HG03025 (cell line): ENCODE measurements around the gene KIN.
"Not testable (repeated sequence)": the region's sequence is repeated elsewhere in the genome, so short reads cannot be mapped to it uniquely, and the experiment has no call there.

ENCODE experiments used
- ATAC-seq: cut with Tn5 transposase; IDR thresholded peaks from one replicate; pipeline ENCODE4 v1.9.1; 2021; ENCODE audit warnings: mild to moderate bottlenecking, moderate library complexity; ENCODE audit not compliant: unreplicated experiment, low FRiP score

KIN gene

DNA sequence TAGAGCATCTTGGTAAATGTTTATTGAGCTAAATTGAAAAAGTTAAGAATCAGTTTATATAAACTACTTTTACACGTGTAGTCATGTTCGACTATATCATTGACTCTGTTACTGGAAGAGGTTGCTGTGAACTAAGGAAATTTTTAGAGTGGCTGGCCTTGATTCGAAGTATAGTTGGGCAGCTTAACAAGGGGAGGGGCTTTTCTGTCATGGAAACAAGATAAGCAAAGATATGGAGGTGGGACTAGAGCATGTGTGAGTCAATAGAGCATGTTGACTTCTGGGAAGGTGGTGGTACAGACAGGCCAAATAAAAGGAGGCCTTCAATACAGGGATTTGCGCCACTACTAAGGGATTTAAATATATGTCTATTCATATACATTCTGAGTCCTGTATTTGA lies 7.8 kb upstream of the KIN start:
- ATAC-seq: no peak

DNA sequence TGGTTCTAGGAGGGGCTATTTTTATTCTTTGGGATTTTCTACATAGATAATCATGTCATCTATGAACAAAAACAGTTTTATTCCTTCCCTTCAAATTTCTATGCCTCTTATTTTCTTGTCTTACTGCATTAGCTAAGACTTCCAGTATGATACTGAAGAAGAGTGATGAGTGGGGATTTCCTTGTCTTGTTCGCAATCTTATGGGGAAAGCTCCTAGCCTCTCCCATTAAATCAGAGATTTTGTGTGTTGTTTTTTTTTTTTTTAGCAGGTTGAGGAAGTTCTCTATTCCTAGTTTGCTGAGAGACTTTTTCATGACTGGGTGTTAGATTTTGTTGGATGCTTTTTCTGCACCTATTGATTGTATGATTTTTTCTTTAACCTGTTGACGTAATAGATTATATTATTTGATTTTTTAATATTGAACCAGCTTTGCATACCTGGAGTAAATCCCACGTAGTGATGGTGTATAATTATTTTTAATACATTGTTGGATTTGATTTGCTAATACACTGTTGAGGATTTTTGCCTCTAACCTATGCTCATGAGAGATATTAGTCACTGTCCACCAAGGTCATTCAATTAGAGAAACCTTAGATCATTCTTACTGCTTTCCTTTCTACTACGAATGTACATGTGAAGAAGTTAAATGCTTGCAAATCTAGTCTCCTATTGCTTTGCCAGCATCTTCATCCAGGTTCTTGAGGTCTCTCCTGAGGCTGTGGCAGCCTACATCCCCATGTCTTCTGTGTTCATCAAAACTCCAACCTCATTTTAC lies 6.6 kb upstream of the KIN start:
- no peak for ATAC-seq

DNA sequence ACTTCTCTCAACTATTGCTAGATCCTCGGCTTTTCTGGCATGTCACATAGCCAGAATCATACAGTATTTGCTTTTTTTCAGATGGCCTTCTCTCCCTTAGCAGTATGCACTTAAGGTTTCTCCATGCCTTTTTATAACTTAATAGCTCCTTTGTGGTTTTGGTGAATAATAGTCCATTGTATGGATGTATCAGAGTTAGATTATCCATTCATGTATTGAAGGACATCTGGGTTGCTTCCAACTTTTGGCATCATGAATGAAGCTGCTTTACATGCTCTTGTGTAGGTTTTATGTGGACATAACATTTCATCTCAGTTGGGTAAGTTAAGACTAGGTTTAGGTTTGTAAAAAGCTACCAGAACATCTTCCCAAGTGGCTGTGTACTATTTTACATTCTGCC lies 4.7 kb upstream of the KIN start:
- no peak for ATAC-seq

DNA sequence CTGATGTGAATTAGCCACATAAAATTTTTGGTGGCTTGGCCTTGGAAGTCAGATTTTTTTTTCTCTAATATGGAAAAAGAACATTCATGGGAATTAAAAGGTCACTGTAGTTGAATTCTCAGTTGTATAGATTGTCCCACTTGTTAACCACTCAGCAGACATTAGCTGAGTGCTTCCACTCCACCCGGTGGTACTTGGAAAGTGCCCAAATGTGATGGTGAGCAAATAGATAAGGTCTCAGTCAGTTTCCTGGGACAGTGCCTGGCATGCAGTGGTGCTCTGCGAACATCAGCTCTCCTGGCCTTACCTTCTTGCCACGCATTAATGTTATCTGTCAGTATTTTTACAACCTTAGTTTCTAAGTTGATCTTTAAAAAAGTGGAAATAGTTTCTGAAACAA lies 1.6 kb upstream of the KIN start:
- no peak for ATAC-seq

DNA sequence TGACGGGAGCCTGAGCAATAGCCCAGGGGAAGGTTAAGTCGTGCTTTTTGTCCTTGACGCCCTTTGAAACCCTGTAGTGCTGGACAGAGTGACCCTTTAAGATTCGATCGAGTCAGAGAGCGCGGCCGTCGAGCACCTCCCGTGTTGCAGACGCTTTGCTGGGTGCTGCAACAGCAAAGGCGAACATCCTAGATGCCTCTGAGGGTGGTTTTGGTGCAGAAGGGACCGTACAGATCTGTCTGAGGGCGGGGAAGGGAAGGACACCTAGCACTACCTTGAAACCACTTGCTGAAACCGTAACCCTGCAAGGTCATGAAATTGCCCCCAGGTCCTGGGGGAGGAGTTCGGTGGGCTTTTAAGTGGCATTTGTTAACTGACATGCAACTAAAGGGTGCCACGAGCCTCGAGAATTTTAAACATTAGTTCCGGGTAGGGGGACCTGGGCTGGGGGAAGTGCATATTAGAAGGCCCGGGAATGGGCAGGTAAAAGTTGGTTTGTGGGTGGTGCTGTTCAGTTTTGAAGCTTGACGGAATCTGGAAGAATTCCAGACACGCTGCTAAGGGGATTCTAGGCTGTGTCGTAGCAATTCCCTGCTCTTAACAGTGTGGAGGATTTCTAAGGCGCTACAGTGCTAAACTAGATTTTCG lies 970 bp upstream of the KIN start:
- peak; percentile 17 for ATAC-seq

DNA sequence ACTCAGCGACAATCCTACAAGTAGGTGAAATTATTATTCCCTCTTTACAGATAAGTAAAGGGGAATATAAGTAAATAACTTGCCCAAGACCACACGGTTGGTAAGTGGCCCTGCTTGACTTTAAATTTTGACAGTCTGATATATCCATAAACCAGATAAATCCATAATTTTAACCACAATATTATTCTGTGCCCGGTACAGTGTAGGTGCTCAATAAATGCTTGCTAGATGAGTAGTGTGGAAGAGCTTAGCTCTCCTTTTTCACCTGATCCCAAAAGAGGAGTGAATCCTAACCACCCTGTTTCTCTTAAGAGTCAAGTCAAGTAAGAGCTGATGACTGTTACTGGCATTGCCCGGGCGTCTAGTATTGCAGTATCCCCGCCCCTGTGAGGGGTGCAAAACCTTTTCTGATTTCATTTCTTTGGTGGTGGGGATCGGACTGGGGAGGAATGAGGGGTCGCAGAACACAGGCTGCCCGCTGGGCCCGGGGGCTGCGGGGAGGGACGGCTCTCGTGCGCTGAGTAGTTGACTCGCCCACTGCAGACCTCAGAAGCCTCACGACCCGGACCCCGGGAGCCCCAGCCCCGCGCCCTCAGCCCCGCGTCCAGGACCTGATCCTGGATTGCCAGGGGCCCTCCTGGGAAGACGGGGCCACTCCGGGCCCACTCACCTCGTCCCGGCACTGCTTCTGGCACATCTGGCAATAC lies 490 bp downstream of the KIN start:
- ATAC-seq: peak; percentile 17

DNA sequence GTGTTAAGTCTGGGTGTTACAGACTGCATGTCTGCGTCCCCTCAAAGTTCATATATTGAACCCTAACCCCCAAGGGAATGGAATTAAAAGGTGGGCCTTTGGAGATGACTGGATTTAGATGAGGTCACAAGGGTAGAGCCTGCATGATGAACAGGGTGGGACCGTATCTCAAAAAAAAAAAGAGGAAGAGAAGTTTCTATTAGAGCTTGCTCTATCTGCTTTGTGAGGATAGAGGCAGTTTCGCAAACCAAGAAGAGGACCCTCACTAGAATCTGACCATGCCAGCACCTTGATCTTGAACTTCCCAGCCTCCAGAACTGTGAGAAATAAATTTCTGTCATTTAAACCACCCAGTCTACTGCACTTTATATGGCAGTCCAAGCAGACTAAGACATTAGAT lies 1.4 kb downstream of the KIN start:
- ATAC-seq: no peak

DNA sequence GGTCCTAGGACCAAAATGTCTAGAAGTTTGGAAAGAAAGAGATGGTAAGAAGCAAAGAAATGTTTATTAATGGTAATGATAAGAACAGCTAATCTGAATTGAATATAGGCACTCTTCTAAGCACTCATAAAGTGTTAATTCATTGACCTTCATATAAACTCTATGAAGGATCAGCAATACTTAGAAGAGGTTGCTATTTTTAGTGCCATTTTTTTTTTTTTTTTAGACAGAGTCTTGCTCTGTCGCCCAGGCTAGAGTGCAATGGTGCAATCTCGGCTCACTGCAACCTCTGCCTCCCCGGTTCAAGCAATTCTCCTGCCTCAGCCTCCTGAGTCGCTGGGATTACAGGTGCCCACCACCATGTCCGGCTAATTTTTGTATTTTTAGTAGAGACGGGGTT lies 5.6 kb downstream of the KIN start:
- ATAC-seq: not testable (repeated sequence)

DNA sequence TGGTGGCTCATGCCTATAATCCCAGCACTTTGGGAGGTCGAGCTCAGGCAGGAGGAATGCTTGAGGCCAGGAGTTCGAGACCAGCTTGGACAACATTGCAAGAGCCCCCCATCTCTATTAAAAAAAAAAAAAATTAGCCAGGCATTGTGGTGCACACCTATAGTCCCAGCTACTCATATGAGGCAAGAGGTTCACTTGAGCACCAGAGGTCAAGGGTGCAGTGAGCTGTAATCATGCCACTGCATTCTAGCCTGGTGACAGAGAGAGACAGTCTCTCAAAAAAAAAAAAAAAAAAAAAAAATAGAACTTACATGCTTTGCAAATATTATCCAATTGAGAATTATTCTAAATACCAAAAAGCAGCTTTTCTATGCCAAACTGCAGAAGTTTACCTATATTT lies 11.0 kb downstream of the KIN start:
- no peak for ATAC-seq

DNA sequence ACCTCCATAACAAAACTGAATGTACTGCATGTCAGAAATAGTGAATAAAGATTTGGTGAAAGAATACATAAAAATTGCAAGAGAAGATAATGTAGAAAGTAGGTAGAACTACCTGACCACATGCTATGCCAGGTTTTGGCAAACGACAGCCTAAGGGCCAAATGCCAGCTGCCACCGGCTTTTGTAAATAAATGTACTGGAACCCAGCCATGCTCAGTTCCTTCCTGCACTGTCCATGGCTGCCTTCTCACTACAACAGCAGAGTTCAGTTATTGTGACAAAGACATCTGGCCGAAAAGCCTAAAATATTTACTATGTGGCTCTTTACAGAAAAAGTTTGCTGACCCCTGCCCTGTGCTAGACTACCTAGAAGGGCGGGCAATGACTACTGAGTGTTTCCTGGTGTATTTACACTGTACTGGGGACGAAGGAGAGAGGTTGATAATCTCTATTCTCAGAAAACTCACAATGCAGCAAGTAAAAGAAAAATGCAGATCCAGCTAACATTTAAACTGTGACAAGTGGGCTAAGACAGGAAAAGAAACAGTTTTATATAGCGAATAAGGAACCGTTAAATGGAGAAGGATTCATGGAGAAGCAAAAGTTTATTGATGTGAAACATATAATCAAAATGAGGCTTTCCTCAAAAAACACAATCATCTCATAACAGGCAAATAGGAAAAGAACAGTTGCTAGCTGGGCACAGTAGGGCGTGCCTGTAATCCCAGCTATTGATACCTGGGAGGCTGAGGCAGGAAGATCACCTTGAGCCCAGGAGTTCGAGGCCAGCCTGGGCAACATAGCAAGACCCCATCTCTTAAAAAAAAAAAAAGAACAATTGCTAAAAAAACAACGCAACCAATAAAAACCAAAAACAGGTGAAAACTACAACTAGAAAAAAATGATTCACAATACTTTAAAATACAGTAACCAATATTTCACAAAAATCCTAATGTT lies 13.7 kb downstream of the KIN start:
- ATAC-seq: no peak

DNA sequence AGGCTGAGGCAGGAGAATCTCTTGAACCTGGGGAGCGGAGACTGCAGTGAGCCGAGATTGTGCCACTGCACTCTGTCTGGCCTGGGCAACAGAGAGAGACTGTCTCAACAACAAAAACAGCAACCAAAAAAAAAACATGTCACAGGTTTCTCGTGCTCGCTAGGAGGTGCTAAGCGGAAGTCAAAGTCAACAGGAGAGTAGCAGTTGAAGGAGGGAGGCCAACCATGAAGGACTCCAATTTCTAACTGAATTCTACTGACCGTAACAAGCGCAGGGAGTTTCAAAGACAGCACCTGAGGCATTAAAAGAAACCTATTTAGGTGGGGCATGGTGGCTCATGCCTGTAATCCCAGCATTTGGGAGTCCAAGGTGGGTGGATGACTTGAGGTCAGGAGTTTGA lies 19.4 kb downstream of the KIN start:
- ATAC-seq: no peak

DNA sequence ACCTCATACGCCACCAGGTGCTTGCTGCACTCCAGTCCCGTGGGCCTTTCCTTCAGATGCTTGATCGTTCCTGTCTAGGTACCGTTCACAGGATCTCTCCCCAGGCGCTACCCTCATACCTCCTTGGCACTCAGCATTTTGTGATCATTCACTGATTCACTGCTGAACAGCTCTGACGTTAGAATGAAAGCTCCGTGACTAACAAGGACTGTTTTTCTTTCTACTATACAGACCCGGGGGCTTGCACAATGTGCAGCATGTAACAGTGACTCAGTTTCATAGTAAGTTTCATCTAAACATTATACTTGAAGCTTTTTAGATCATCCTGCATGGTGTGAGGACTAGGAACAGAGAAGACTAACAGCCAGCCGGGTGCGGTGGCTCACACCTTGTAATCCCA lies 20.6 kb downstream of the KIN start:
- ATAC-seq: no peak

DNA sequence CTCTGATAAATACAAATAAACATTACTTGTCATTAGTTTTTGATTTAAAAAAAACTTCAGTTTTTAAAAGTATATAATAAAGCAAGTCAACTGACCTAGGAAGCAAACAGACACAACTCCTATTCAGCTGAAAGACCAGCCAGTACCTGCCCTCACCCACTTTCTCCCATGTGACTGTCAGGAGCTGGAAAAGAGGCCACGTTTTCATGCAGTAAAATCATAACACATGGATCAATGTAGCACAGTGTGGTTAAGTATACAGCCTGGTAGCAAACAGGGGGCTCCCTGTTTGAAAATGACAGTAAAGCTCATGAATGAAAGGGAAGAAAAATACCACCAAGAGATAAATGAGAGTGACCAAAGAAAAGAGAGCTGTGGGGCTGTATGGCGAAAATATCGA lies 21.6 kb downstream of the KIN start:
- ATAC-seq: no peak

DNA sequence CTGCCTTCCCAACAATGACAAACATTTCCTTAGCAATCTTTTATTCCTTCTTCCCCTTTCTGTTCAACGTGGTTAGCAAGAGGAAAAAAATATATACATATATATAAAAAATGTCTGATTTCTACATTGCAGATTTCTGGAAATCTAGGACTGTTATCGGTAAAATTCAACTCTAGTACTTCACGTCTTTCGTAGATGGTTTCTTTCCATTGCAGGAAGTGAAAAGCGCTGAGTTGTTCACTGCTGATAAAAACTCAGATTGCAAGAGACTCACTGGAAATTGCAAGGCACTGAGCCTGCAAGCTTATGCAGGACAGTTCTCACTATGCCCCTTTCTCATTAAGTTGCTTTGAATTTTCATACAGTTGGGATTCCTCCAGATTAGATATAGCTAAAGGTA lies 23.9 kb downstream of the KIN start:
- ATAC-seq: no peak

DNA sequence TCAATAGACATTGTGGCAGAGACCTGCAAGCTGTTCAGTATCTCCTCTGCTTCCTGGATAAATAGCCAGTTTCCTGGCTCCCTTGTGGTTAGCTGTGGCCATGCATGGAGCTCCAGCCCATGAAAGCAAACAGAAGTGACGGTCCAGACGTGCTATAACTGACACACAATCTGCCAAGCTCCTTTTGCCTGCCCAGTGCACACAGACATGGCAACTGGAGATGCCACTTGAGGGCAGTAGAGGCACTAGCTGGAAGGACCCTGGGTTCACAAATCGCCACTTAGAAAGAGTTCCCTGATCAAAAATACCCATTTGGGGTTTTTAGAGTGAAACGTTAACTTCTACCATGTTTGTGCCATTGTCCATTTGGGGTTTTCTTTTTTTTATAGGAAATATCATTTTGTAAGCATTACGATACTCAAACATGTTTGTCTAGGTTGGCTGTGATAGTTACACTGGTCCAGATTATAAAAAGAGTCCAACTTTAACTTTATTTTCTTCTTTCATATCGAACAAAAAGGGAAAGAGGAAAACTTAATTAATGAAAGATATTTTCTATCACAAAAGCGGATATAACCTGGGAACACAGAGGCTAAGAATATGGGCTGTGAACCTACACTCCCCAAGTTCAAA lies 31.3 kb downstream of the KIN start:
- no peak for ATAC-seq

DNA sequence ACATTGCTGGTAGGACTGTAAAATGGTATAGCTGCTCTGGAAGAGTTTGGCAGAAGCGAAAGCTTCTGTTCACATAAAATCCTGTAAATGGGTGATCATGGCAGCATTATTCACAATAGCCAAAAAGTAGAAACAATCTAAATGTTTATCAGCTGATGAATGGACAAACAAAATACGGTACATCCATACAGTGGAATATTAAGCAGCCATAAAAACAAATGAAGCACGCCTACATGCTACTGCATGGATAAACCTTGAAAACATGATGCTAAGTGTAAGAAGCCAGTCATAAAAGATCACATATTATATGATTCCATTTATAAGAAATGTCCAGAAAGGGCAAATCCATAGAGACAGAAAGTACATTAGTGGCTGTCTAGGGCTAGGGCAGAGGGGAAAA lies 32.7 kb downstream of the KIN start:
- no peak for ATAC-seq

DNA sequence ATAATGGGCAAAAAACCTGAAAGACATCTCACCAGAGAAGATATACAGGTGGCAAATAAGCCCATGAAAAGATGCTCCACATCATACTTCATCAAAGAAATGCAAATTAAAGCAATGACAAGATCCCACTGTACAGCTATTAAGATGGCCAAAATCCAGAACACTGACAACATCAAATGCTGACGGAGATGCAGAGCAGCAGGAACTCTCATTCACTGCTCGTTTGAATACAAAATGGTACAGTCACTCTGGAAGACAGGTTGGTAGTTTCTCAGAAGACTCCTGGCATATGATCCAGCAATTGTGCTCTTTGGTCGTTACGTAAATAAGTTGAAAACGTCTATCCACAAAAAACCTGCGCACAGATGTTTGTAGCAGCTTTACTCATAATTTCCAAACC lies 35.5 kb downstream of the KIN start:
- ATAC-seq: no peak

DNA sequence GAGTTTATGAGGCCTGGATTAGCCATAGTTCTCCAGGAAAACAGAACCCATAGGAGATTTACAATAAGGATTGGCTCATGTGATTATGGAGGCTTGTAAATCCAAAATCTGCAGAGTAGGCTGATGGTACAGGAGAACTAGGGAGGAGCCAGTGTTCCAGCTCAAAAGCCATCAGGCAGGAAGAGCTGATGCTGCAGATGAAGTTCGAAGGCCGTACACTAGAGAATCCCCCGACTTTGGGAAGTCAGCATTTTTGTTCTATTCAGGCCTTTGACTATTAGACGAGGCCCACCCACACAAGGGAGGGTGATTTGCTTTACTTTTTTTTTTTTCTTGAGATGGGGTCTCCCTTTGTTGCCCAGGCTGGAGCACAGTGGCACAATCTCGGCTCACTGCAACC lies 37.6 kb downstream of the KIN start:
- no peak for ATAC-seq

DNA sequence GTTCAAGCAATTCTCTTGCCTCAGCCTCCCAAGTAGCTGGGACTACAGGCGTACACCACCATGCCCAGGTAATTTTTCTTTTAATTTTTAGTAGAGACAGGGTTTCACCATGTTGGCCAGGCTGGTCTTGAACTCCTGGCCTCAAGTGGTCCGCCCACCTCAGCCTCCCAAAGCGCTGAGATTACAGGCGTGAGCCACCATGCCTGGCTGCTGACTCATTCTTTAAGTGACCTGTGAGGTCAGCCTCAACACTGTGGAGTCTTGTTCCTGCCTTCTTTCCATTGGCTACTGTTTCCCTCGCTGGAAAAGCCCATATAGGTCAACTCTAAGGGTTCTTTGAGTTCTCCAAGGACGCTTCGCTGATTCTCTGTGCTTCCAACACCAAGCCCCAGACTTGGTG lies 39.2 kb downstream of the KIN start:
- not testable (repeated sequence) for ATAC-seq

DNA sequence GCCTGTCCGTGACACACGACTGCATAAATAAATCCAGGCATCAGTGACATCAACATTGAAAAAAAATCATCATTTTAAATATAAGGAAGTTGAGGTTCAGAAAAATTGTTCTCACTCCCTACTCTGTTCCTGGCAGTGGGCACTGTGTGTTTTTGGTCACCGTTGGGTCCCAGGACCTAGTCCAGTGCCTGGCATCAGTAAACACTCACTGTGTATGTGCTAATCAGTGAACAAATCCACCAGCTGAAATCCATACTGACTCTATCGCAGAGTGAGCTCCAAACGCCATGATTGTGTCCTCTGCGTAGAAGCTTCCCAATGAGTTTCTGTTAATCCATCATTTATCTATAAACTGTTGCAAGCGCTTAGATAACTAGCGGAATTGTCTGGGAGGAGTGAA lies 43.5 kb downstream of the KIN start:
- ATAC-seq: no peak
